Right hindlimb (tissue), 1 donor: Measurements from ENCODE around the gene RGCC.
"Not testable (repeated sequence)": the region's sequence is repeated elsewhere in the genome, so short reads cannot be mapped to it uniquely, and the experiment has no call there.

Experiments used
- DNase-seq: peaks from one replicate; pipeline ENCODE4 v3.0.0-alpha.2; 2018

RGCC gene

DNA sequence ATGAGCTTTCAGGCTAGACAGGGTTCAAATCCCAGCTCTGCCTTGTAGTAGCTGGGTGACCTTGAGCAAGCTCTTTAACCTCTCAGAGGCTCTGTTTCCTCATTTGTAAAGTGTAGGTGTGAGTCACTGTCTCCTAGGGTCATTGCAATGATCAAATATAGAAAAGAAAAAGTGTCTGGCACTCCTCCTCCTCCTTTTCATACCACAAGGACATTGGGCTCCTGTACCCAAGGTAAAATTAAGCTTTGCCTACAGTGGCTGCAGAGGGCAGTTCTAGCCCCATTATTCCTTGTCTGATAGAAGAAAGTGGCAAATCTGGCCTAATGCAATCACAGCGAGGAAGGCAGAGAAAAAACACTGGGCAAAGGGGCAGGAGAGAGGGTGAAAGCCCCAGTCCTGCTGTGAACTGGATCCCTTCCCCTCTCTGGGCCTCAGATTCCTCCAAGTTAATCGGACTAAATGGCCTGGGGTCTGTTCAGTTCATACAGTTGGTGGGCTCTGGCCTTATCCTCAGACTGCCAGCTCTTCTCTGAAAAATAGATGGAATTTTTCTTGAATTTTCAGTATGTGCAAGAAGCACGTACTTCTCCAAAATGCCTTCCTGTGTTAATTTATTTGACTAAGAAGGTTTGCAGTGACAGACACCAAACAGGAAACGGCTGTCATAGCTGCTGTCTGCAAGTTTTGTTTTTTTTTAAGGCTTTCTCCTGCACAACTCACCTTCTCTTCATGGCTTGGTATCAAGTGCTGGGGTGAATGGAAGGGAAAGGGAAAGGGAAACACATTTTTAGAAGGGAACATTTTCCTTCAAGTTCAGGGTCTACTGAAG, 35.3 kb downstream of the RGCC start:
- DNase-seq = no peak

GRCh38 chr13:41494202-41494601, 36.9 kb downstream of the RGCC start:
- DNase-seq = no peak

DNA sequence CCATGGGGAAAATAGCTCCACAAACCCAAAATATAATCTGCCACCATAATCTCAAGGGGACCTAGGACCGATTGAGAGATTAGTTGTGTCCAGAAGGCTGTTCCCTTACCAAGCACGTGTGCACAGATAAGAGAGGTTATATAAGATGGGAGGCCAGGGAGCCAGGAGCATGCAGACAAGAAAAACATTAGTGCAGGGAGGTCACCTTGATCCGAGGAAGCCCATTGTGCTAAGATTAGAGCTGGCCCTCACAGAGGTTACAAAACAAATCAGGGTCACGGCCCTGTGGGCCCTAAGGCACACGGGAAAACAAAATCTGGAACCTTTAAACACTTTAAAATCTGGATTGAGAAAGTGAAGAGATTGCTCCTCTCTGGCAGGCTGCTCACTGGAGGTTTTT, 37.7 kb downstream of the RGCC start:
- no peak for DNase-seq

GRCh38 chr13:41496420-41497234, 39.3 kb downstream of the RGCC start:
- DNase-seq = no peak

DNA sequence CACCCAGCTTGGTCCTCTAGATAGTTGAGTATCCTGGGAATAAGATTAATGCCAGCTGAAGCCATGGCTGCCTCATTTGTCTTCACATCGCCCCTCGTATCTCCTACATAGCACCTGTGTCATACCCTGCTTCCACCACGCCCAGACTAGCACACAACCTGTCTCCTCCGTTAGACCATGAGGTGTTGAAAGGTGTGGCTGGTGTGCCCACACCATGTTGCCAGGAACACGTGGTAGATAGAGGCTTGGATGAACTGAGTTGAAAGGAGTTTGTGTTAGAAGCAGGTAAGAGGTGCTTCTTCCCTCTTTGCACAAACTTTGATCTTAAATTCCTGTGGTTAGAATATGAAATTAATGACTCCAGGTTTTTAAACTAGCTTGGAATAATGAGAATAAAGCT, 40.1 kb downstream of the RGCC start:
- no peak for DNase-seq

- DNase-seq = no peak
Measured at GRCh38 chr13:41499452-41499851, 42.1 kb downstream of the RGCC start.

GRCh38 chr13:41500511-41500910, 43.2 kb downstream of the RGCC start:
- no peak for DNase-seq

DNA sequence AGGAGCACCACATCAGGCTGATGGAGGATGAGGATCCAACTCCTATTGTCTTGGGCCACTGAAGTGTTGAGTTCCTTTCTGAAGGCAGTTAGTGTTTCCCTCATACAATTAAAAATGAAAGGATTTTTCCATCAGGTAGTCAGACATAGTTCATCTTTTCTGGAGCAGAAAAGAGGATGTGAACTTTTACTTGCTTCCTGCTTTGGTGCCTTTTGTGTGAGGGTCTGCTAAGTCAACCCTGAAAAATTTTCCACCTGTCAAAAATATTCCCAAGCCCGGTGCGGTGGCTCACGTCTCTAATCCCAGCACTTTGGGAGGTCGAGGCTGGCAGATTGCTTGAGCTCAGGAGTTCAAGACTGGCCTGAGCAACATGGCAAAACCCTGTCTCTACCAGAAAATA, 43.9 kb downstream of the RGCC start:
- no peak for DNase-seq

GRCh38 chr13:41502031-41502430, 44.7 kb downstream of the RGCC start:
- no peak for DNase-seq

GRCh38 chr13:41502673-41503072, 45.3 kb downstream of the RGCC start:
- DNase-seq = no peak

- no peak for DNase-seq
Measured at GRCh38 chr13:41503356-41503755, 46.0 kb downstream of the RGCC start.

- DNase-seq = not testable (repeated sequence)
Measured at GRCh38 chr13:41504657-41505056, 47.3 kb downstream of the RGCC start.

DNA sequence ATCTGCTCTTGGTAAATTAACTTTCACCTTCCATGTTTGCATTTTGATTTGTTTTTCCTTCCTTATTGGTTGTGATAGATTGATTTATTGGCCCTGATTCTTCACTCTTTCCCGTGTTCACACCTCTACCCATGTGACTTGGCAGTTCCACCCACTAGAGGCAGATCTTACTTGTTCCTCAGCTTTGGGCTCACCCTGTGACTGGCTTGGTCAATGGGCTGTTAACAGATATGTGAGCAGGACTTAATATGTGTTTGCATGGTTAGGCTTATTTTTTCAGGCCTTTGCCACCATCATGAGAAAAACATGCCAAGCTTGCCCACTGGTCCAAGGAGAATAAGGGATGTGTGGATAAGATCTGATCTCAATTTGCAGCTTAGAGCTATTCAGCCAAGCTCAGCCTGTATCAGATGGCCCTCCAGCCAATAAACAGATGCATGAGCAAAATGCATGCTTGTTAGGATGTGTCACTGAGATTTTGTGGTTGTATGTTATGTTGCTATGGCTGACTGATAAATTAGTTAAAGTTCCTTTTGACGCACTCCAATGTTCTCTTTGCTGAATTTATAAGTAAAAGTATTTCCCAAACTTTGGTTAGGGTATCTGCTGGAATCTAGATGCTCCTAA, 48.0 kb downstream of the RGCC start:
- DNase-seq = no peak

GRCh38 chr13:41506312-41506711, 49.0 kb downstream of the RGCC start:
- no peak for DNase-seq

- no peak for DNase-seq
Measured at GRCh38 chr13:41509971-41510370, 52.6 kb downstream of the RGCC start.

- DNase-seq = no peak
Measured at GRCh38 chr13:41511827-41512226, 54.5 kb downstream of the RGCC start.

DNA sequence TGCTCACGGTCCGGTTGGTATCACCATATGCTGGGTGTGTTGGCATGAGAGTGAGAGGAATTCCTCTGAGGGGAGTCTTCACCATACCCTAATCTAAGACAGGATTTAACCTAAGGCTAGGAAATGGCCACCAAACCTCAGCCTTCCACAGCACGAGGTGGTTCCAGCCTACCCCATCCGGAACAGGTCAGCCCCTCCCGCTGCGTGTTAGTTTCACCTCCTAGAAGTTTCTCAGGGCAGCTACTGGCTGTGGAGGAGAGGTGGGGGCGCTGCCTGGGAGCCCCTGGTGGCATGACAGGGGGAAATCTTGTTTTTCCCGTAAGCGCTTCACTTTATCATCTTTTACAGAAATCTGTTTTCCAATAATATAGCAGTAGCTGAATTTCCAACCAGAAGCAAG, 55.1 kb downstream of the RGCC start:
- no peak for DNase-seq

DNA sequence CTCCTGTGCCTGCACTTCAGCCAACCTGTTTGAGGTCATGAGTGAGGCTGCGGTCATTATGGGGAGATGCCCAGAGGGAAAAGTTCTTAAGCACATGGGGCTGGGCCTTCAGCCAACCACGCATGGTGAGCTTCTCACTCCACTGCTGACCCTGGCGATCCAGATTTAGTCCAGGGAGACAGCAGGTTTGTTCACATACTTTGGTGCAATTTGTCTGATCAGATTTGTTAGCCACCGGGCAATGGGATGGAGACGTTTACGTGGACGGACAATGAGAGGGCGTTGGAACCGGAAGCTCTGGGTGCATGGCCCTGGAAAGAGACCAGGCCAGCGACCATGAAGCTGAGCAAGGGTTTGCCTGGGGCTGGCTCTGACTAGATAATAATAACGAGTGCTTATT, 56.2 kb downstream of the RGCC start:
- DNase-seq = no peak

- DNase-seq = no peak
Measured at GRCh38 chr13:41514853-41515395, 57.6 kb downstream of the RGCC start.

GRCh38 chr13:41515491-41516139, 58.3 kb downstream of the RGCC start:
- DNase-seq = no peak

GRCh38 chr13:41516166-41516565, 58.8 kb downstream of the RGCC start:
- DNase-seq = no peak

GRCh38 chr13:41516760-41517159, 59.4 kb downstream of the RGCC start:
- DNase-seq = no peak
